K562 (cell line): Measurements from ENCODE around the gene CARD11. TPM values are rescaled to one million over a fixed set of nuclear protein-coding genes. Genes with fewer than 3 reads are reported as not detected.

ENCODE experiments used
- ATF2 ChIP-seq: sonication (generic); formaldehyde crosslinking; IDR thresholded peaks from 2 replicates; pipeline ENCODE4 v1.8.1; 2022; ENCODE audit warnings: missing genetic modification reagents
- GATAD2B ChIP-seq: fragments of 450-650 bp; IDR thresholded peaks from 2 replicates; pipeline ENCODE4 v1.6.1; 2017; ENCODE audit warnings: mild to moderate bottlenecking, borderline replicate concordance
- HINFP ChIP-seq: fragments of 450-650 bp; conservative IDR thresholded peaks from 2 replicates; pipeline ENCODE4 v1.6.1; 2016; ENCODE audit warnings: missing genetic modification characterization, low read depth, mild to moderate bottlenecking, control low read depth, missing compliant biosample characterization
- HNRNPLL ChIP-seq: fragments of 200-400 bp; formaldehyde crosslinking; IDR thresholded peaks from 2 replicates; pipeline ENCODE4 v1.6.1; 2017; ENCODE audit warnings: low read length, low read depth, mild to moderate bottlenecking; ENCODE audit not compliant: poor library complexity, severe bottlenecking
- KAT2B ChIP-seq: IDR thresholded peaks from one replicate; pipeline ENCODE4 v1.6.1; 2012; ENCODE audit warnings: low read depth, mild to moderate bottlenecking, control low read depth, inconsistent platforms, low read length, moderate library complexity
- MAFG ChIP-seq: fragments of 450-650 bp; conservative IDR thresholded peaks from 2 replicates; pipeline ENCODE4 v1.6.1; 2016; ENCODE audit warnings: missing genetic modification characterization, missing compliant biosample characterization
- MYNN ChIP-seq, 2 experiments: sonication (generic); formaldehyde crosslinking in 1 of 2; IDR thresholded peaks; 2 replicates each; pipeline versions ENCODE4 v1.5.0 to v1.6.1; 2016 to 2020; ENCODE audit warnings: antibody characterized with exemption in 1 of 2, missing genetic modification reagents in 1 of 2
- SOX6 ChIP-seq: fragments of 450-650 bp; IDR thresholded peaks from 2 replicates; pipeline ENCODE4 v1.6.1; 2014; ENCODE audit warnings: mild to moderate bottlenecking
- TARDBP ChIP-seq: fragments of 450-650 bp; IDR thresholded peaks from 2 replicates; pipeline ENCODE4 v1.6.1; 2016
- YY1 ChIP-seq, 3 experiments: IDR thresholded peaks; 2 replicates each; pipeline ENCODE4 v1.6.1; 2011; ENCODE audit warnings: low read length in 2 of 3, mild to moderate bottlenecking in 2 of 3, moderate library complexity in 2 of 3, borderline replicate concordance in 1 of 3, control low read depth in 1 of 3, low read depth in 1 of 3; ENCODE audit not compliant: insufficient read depth in 3 of 3, insufficient replicate concordance in 2 of 3, control insufficient read depth in 1 of 3, insufficient read length in 1 of 3; ENCODE audit errors: extremely low read depth in 1 of 3
- ZNF436 ChIP-seq: fragments of 250-450, 450-650 bp; sonication (Bioruptor Pico); formaldehyde crosslinking; IDR thresholded peaks from 2 replicates; pipeline ENCODE4 v1.7.0; 2020; ENCODE audit warnings: mild to moderate bottlenecking
- ZNF695 ChIP-seq: fragments of 450-650 bp; formaldehyde crosslinking; IDR thresholded peaks from 2 replicates; pipeline ENCODE4 v1.4.0; 2020; ENCODE audit warnings: mild to moderate bottlenecking, moderate library complexity
- polyA plus RNA-seq, 8 experiments: library from polyadenylated mRNA; depleted of rRNA in 4 of 8; stranded (reverse) in 5 of 8; unstranded in 3 of 8; fragments of >200 nt; fragmentation: Nextera tagmentation in 2 of 8; fragmentation: Illumina TruSeq in 1 of 8; extraction: Ambion mirVana in 2 of 8; extraction: Trizol in 1 of 8; gene quantifications; 2 replicates each; pipeline versions ENCODE4 v1.2.1 to v1.2.3, GENCODE V29; 2011 to 2014; ENCODE audit warnings: inconsistent platforms in 1 of 8, missing spikeins in 1 of 8
- total RNA-seq, 7 experiments: library from RNA; depleted of rRNA in 6 of 7; stranded (reverse); fragments of >200 nt in 6 of 7; fragmentation: Illumina TruSeq in 2 of 7; extraction: Trizol in 2 of 7; gene quantifications; 2 replicates each; pipeline versions ENCODE4 v1.2.1 to v1.2.3, GENCODE V29; 2011 to 2021; ENCODE audit warnings: low replicate concordance in 1 of 7

The CARD11 gene
- total and polyA plus RNA-seq, 9 of the 15 experiments (the other 6 are each of a cell fraction or from before 2014, with no cell fraction given), result 0.07 to 12.8 (median 5.7) TPM

GRCh38 chr7:3089493-3089892 is 45.8 kb upstream of the CARD11 start (continued):
- no peak for TF ChIP-seq HINFP (tag)
- no peak for TF ChIP-seq MAFG (tag)
- no peak for TF ChIP-seq KAT2B
- TF ChIP-seq SOX6, result no peak
- no peak for TF ChIP-seq YY1 (IDR thresholded peaks at IDR 0.05; ENCODE audit: borderline replicate concordance in 1 of 3, control insufficient read depth in 1 of 3, extremely low read depth in 1 of 3, insufficient read depth in 3 of 3, insufficient read length in 1 of 3, insufficient replicate concordance in 2 of 3, low read depth in 1 of 3, low read length in 2 of 3)
- TF ChIP-seq ZNF695 (CRISPR knock-in tag), result no peak
- no peak for TF ChIP-seq ZNF436 (CRISPR knock-in tag)
- TF ChIP-seq MYNN (IDR thresholded peaks at IDR 0.05), result no peak
- no peak for TF ChIP-seq MYNN (CRISPR knock-in tag; IDR thresholded peaks at IDR 0.05)
- no peak for TF ChIP-seq ATF2 (CRISPR knock-in tag)
- TF ChIP-seq TARDBP, result no peak
- no peak for TF ChIP-seq HNRNPLL
- TF ChIP-seq GATAD2B, result no peak
